Effector memory CD4-positive, alpha-beta T cell (primary cell): ENCODE results near the gene ELAVL3.
A peak's percentile ranks its signal among the peaks of the same experiment; 100 is the strongest.

Experiments
- DNase-seq, 3 donors: peaks; one replicate each; pipeline ENCODE4 v3.0.0-alpha.2; 2020
- H3K27ac ChIP-seq: 2 replicates; pipeline ENCODE4 v1.7.0; 2013; ENCODE audit warnings: mild to moderate bottlenecking, low read length, moderate library complexity; ENCODE audit not compliant: insufficient read depth, poor library complexity, severe bottlenecking
- H3K27me3 ChIP-seq: replicated peaks from 2 replicates; pipeline ENCODE4 v1.7.0; 2013; ENCODE audit warnings: mild to moderate bottlenecking, low read length; ENCODE audit not compliant: insufficient read depth, control insufficient read depth, poor library complexity, severe bottlenecking
- H3K36me3 ChIP-seq: 2 replicates; pipeline ENCODE4 v1.7.0; 2013; ENCODE audit warnings: mild to moderate bottlenecking, low read length, moderate library complexity; ENCODE audit not compliant: control insufficient read depth, insufficient read depth
- H3K4me1 ChIP-seq: 2 replicates; pipeline ENCODE4 v1.7.0; 2013; ENCODE audit warnings: low read length, mild to moderate bottlenecking; ENCODE audit not compliant: control insufficient read depth, insufficient read depth, poor library complexity, severe bottlenecking
- H3K4me3 ChIP-seq: 2 replicates; pipeline ENCODE4 v1.7.0; 2013; ENCODE audit warnings: low read length, low read depth, mild to moderate bottlenecking; ENCODE audit not compliant: insufficient read depth, poor library complexity, severe bottlenecking
- H3K9me3 ChIP-seq: 2 replicates; pipeline ENCODE4 v1.7.0; 2013; ENCODE audit warnings: mild to moderate bottlenecking, low read length, moderate library complexity; ENCODE audit not compliant: control insufficient read depth

Gene ELAVL3

DNA sequence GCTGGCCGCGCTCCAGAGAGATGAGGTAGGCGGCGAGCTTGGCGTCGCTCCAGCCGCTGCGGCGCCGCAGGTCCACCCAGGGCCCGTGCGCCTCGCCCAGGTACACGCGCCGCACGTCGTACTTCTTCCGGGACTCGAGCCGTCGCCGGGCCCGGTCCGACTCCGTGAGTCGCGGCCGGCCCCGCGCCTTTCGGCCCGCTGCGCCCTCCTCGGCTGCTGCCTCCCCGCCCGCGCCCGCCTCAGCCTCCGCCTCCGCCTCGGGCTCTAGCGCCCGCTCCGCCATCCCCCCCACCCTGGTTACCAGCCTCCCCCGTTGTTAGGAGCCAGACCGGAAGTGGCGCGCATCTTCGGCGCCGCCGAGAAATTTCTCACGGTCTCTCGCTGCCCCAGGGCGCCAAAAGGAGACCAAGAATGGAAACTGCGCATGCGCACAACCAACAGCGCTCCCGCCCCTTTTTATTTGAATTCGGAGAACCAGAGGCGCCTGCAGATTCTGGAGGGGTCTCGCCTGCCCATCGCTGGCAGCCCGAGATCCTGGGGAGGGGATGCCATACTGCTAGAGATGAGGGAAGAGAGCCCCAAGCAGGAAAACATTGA lies 24.8 kb upstream of the ELAVL3 start, which contains the start of gene ZNF653:
TSS of gene ZNF653 (minus strand) at position 336 of the 597 bp plus-strand sequence. CDS start at position 283, 53 bp downstream.
- Histone ChIP-seq H3K27ac (peak within 1 kb of the TSS; percentile 94), H3K9me3 (no peaks in the 10 kb centered on the region), H3K36me3 (no peaks in the 10 kb centered on the region), H3K4me1 (peaks cover 5% of the 10 kb centered on the region), H3K4me3 (peak within 1 kb of the TSS; percentile 78), H3K27me3 (no peaks in the 10 kb centered on the region)
- peak; percentile 90 to 94 (median 92) for DNase-seq

DNA sequence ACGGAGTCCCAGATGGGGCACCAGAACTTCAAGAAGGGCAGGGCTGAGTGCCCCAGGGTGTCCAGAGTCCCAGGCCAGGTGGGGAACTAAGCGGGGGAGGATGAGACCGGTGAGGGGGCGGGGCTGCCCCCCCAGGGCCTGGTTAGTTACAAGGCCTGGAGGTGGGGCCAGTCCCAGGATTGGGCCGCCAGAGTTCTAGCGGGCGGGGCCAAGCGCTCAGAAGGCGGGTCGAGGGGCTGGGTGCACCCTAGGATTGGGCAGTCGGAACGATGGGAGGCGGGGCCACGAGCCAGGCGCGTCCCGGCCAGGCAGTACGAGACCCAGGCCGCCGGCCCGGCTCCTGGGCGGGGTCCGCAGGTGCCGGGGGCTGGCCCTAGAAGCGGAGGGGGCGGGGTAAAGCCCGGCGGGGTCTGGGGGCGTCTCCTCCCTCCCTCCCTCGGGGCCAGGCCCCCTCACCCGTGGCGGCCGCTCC lies 24.2 kb upstream of the ELAVL3 start:
- Histone ChIP-seq H3K4me3 (peak overlapping the region; percentile 78), H3K27ac (peak overlapping the region; percentile 94), H3K9me3 (no peaks in the 10 kb centered on the region), H3K27me3 (no peaks in the 10 kb centered on the region), H3K36me3 (no peaks in the 10 kb centered on the region), H3K4me1 (peaks cover 5% of the 10 kb centered on the region)
- peak; percentile 93 to 95 (median 94) for DNase-seq

DNA sequence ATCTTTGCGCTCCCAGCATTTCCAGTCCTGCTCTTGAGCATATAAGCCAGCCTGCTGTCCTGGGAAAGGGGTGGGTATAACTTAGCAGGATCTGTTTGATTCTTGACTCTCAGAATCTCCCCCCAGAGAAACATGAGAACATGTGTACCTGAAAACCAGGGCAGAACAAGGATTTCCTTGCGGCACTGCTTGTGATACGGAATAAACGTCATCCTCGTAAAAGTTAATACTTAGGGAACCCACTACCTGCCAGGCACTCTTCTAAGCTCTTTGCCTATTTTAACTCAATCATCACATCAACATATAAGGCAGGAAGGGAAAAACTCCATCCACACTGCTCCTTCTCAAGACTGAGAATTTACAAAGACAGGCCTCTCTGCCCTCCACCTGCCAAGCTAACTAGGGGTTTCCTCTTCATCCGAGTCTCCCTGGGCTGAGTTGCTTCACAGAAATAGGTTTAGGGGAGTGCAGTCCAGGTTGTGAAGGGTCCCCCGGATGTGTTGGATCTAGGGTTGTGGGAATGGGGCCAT lies 23.7 kb upstream of the ELAVL3 start:
- Histone ChIP-seq H3K4me3 (peak overlapping the region; percentile 78), H3K9me3 (no peaks in the 10 kb centered on the region), H3K4me1 (peaks cover 5% of the 10 kb centered on the region), H3K36me3 (no peaks in the 10 kb centered on the region), H3K27me3 (no peaks in the 10 kb centered on the region), H3K27ac (peak overlapping the region; percentile 94)
- no peak for DNase-seq

DNA sequence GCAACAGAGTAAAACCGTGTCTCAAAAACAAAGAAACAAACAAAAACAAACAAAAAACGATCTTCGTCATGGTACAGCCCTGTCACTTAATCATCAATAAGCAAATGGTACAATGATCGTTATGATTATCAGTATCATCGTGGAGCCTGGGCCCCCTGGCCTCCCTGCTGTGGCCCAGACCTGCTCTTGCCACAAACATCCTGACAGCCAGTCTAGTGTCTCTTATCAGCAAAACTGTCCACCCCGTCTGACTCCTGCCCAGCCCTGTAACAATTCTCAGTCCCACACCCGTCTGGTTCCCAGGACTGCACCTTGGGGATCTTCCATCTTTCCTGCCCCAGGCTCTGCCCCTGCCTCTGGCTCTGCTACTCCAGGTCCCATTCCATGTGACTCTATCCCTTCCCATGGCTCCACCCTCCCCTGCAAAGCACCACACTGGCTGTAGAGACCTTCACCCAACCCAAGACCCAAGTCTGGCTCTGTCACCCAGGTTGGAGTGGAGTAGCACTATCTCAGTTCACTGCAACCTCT lies 19.1 kb upstream of the ELAVL3 start:
- Histone ChIP-seq H3K4me3 (no peak overlapping the region), H3K36me3 (peaks cover 10% of the 10 kb centered on the region), H3K27me3 (no peaks in the 10 kb centered on the region), H3K27ac (no peak overlapping the region), H3K4me1 (peaks cover 5% of the 10 kb centered on the region), H3K9me3 (no peaks in the 10 kb centered on the region)
- DNase-seq: no peak

DNA sequence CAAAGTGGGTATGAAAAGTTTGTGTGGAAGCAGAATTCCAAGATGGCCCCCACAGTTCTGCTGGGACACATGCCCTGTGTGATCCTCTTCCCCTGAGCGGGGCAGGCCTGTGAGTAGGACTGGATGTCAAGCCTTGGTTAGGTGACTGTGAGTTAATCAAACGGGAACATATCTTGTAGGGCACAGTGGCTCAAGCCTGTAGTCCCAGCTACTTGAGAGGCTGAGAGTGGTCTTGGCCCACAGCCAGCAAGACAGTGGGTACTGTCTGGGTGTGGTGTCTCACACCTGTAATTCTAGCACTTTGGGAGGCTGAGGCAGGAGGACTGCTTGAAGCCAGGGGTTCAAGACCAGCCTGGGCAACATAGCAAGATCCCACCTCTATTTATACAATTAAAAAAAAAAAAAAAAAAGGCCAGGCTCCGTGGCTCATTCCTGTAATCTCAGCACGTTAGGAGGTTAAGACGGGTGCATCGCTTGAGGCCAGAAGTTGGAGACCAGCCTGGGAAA lies 18.4 kb upstream of the ELAVL3 start:
- Histone ChIP-seq H3K4me1 (no peaks in the 10 kb centered on the region), H3K27ac (no peak overlapping the region), H3K9me3 (no peaks in the 10 kb centered on the region), H3K36me3 (peaks cover 12% of the 10 kb centered on the region), H3K4me3 (no peak overlapping the region), H3K27me3 (no peaks in the 10 kb centered on the region)
- DNase-seq: no peak

DNA sequence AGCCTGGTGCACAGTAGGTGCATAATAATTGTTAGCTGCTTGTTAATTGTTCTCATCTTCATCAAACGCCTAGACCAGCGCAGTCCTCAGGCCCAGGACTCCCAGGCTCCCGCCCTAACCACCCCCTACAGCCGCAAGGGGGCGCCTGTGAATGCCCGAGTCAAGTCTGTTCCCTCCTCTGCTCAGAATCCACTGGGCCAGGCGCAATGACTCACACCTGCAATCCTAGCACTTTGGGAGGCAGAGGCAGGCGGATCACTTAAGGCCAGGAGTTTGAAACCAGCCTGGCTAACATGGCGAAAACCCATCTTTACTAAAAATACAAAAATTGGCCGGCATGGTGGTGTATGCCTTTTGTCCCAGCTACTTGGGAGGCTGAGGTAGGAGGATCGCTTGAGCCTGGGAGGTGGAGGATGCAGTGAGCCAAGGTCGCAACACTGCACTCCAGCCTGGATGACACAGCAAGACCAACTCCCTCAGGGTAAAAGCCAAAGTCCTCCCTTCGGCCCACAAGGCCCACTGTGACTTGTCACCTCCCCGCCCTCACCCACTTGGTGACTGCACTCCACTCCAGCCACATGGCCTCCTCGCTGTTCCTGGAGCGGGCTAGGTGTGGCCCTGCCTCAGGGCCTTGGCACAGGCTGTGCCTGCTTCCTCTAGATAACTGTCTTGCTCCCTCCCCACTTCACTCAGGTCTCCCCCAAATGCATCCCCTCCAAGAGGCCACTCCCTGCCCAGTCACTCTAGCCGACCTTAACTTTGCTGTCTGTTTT lies 15.7 kb upstream of the ELAVL3 start:
- H3K4me1 ChIP-seq: no peaks in the 10 kb centered on the region
- no peak overlapping the region for H3K27ac ChIP-seq
- H3K27me3 ChIP-seq: no peaks in the 10 kb centered on the region
- no peaks in the 10 kb centered on the region for H3K9me3 ChIP-seq
- H3K36me3 ChIP-seq: peaks cover 14% of the 10 kb centered on the region
- DNase-seq: peak; percentile 24 to 49 (median 32)
- no peak overlapping the region for H3K4me3 ChIP-seq

DNA sequence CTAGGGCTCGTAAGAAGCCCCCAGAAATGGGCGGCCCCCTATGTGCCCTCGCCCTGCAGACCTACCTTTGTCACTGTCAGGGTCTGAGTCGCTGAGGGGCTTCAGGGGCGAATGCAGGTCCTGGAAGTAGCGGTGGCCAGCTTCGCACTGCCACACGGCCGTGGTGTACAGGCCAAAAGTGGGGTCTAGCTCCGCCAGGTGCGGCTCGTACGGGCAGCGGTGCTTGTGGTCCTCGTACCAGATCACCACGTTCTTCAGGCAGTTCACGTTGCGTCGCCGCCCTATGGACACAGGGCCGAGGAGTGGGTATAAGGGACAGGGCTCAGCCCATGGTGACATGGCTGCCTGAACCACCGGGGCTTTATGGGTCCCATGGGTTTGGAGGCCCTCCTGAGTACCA lies 15.0 kb upstream of the ELAVL3 start:
- no peaks in the 10 kb centered on the region for H3K4me1 ChIP-seq
- DNase-seq: no peak
- H3K27ac ChIP-seq: no peak overlapping the region
- H3K4me3 ChIP-seq: no peak overlapping the region
- no peaks in the 10 kb centered on the region for H3K27me3 ChIP-seq
- no peaks in the 10 kb centered on the region for H3K9me3 ChIP-seq
- H3K36me3 ChIP-seq: peaks cover 14% of the 10 kb centered on the region

DNA sequence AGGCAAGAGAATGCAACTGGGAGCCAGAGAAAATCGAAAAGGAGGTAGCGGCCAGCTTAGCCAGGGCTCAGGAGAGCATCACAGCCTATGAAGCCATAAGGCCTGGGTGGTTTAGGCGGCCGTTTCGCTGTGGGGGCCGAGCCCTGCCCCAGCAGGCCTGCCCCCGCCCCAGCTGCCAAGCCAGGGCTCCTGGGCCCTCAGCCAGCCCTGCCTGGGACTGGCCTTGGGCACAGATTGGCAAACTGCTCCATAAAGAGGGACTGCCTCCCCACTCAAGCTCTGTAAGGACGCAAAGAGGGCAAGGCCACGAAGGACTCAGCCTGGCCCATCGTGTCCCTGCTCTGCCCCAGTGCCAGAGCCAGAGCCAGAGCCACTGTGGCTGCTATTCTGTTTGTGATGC lies 14.6 kb upstream of the ELAVL3 start:
- Histone ChIP-seq H3K9me3 (no peaks in the 10 kb centered on the region), H3K4me1 (no peaks in the 10 kb centered on the region), H3K36me3 (peaks cover 14% of the 10 kb centered on the region), H3K27me3 (no peaks in the 10 kb centered on the region), H3K27ac (no peak overlapping the region), H3K4me3 (no peak overlapping the region)
- DNase-seq: no peak

DNA sequence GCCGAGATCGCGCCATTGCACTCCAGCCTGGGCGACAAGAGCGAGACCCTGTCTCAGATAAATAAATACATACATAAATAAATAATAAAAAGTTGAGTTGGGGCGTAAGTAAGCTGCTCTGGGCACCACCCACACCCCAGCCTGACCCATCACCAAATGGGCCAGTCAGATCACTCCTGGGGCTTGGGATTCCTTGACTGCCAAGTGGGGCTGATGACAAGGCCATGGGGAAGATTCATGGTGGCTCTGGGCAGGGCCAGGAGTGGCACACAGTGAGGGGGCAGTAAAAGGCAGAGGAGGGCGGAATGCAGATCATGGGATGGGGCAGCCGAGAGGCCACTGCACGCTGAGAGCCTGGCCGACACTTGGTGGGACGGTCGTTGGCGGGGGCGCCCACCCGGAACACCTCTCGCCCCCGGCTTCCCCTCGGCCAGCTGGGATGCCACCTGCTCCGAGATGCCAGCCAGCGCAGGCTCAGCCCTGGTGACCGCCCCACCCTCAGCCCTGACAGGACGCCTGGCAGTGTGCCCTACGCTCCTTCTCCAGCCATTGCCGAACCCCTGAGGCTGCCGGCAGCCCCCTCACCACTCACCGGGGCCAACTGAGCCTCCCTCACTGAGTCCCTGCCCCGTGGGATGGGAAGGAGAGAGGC lies 13.9 kb upstream of the ELAVL3 start:
- Histone ChIP-seq H3K36me3 (peaks cover 16% of the 10 kb centered on the region), H3K4me3 (no peak overlapping the region), H3K9me3 (no peaks in the 10 kb centered on the region), H3K27ac (no peak overlapping the region), H3K4me1 (no peaks in the 10 kb centered on the region), H3K27me3 (no peaks in the 10 kb centered on the region)
- DNase-seq: no peak
